ENCODE data around the gene FBXL15. TPM values are rescaled to one million over a fixed set of nuclear protein-coding genes. Genes with fewer than 3 reads are reported as not detected.

The FBXL15 gene
- total and polyA plus RNA-seq, 12 donors, result 6.7 to 19.2 (median 10.2) TPM

- ATAC-seq, result no peak
- 33 to 36% methylated on average over 30 of the region's 30 CpGs for WGBS, 2 donors
Observed at GRCh38 chr10:102393411-102394078, 27.1 kb upstream of the FBXL15 start.

DNA sequence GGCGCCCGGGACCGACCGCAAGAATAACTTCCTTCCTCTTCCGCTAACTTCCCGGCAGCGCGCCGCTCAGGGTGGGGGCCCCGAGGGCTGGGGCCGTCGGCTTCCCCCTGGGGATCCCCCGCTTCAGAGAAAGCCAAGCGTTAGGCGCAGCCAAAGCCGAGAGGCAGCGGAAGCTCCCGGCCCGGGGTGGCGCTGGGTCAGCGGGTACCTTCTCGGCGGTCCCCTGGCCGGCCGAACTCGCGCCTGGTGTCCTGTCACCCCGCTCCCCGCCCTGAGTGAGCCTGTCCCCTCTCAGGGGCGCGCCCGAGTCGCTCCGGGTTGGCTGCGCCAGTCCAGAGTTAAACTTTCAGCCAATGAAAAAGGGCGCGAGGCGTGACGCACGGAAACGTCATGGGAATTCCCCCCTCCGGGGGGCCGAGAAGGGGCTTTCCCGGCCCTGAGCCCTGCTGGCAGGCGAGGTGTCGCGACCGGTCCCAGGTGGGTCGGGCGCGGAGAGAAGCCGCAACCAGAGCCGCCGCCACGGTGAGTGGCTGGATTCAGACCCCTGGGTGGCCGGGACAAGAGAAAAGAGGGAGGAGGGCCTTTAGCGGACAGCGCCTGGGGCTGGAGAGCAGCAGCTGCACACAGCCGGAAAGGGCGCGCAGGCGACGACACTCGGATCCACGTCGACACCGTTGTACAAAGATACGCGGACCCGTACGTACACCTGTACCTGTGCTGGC is 26.4 kb upstream of the FBXL15 start:
- H3K4me3 ChIP-seq, result peak overlapping the region; percentile 48 to 90 (median 69)
- peak in 6 of 9 donors; percentile 46 to 99 (median 98) for TF ChIP-seq CTCF (IDR thresholded peaks at IDR 0.05)
- no peaks in the 10 kb centered on the region for H3K9me3 ChIP-seq
- DNase-seq (peak; percentile 95 to 97), ATAC-seq (peak; percentile 91 to 94 (median 92))
- peak overlapping the region; percentile 91 to 98 (median 96) for H3K27ac ChIP-seq
- intact Hi-C loops (cut with DNase I), result loop anchor here in 8 of 10 donors (2.0 to 10.0 kb wide), 9 partner anchors 29 to 191 kb away; partner anchors contain the start of gene C10orf95 (in 1 of the 8)
- no peaks in the 10 kb centered on the region for H3K27me3 ChIP-seq
- H3K4me1 ChIP-seq, result peaks cover 4 to 48% (median 25%) of the 10 kb centered on the region in 9 donors
- WGBS, 2 donors, result 0 to 1% methylated on average over 59 to 71 of the region's 71 CpGs
- H3K36me3 ChIP-seq, result peaks cover 0 to 29% (median 0%) of the 10 kb centered on the region in 9 donors

More at GRCh38 chr10:102393411-102394078, 27.1 kb upstream of the FBXL15 start:
- peak in 4 of 9 donors; percentile 89 to 99 (median 96) for TF ChIP-seq CTCF (IDR thresholded peaks at IDR 0.05)
- no peak for DNase-seq
- H3K4me1 ChIP-seq, result peaks cover 0 to 41% (median 18%) of the 10 kb centered on the region in 9 donors
- H3K4me3 ChIP-seq, result peak overlapping the region; percentile 48 to 90 (median 69)
- H3K36me3 ChIP-seq, result peaks cover 0 to 23% (median 0%) of the 10 kb centered on the region in 9 donors
- intact Hi-C loops (cut with DNase I), result loop anchor here in 8 of 10 donors (2.0 to 10.0 kb wide), 9 partner anchors 29 to 191 kb away; partner anchors contain the start of gene C10orf95 (in 1 of the 8)
- no peaks in the 10 kb centered on the region for H3K9me3 ChIP-seq
- peak overlapping the region; percentile 91 to 98 (median 96) for H3K27ac ChIP-seq
- no peaks in the 10 kb centered on the region for H3K27me3 ChIP-seq

DNA sequence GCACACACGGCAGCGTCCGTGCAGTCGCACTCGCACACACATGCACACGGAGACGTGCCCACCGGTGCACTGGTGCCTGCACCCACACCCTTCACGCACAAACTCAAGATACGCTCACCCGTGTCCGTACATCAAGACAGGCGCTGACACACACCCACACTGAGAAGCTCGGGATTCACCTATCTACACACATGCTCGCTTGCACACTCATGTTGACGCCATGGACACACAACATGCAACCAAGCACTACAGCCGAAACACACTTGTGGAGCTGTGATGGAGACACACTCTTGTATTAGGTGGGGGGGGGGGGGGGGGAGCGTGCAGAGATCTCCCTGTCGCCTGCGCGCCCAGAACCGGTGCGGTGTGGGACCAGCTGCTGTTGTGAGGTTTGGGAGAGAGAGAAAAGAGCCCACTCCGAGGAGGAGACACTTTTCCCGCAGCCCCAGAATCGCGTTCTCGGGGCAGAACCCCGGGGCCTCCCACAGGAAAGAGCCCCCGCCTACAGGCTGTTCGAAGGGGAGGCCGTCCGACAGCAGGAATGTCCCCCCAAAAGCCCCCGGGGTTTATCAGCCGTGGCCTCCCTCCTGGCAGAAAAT is 25.7 kb upstream of the FBXL15 start:
- Histone ChIP-seq H3K4me3 (peak overlapping the region; percentile 48 to 90 (median 69)), H3K27ac (peak overlapping the region; percentile 91 to 98 (median 96)), H3K4me1 (peaks cover 7 to 55% (median 31%) of the 10 kb centered on the region in 9 donors), H3K27me3 (no peaks in the 10 kb centered on the region), H3K9me3 (no peaks in the 10 kb centered on the region), H3K36me3 (peaks cover 0 to 34% (median 0%) of the 10 kb centered on the region in 9 donors)
- intact Hi-C loops (cut with DNase I), result loop anchor here (2.0 to 10.0 kb wide), 11 partner anchors 28 to 228 kb away; partner anchors contain the start of genes ELOVL3 (in 4 of the 10) and C10orf95 (in 1 of the 10)
- ATAC-seq (peak in 3 of 8 donors; percentile 0 to 2 (median 1)), DNase-seq (no peak)
- TF ChIP-seq CTCF (IDR thresholded peaks at IDR 0.05), result no peak
- 1% methylated on average over 29 to 35 of the region's 35 CpGs for WGBS, 2 donors
